ENCODE measurements around the gene NOS1AP. TPM values are rescaled to one million over a fixed set of nuclear protein-coding genes. Genes with fewer than 3 reads are reported as not detected.

The NOS1AP gene
- total and polyA plus RNA-seq, 2 experiments from 2014 or later, result 5.8 to 6.6 TPM

GRCh38 chr1:162025541-162025940, 44.0 kb upstream of the NOS1AP start:
- Mint-ChIP-seq H3K36me3 (ENCODE audit: low read depth) (no peaks in the 10 kb centered on the region; the same call in 2 of the 3 replicates), H3K9me3 (no peaks in the 10 kb centered on the region), H3K27me3 (ENCODE audit: insufficient read depth, low read depth, poor library complexity) (peaks cover 40% of the 10 kb centered on the region), H3K4me1 (peaks cover 25% of the 10 kb centered on the region), H3K4me3 (no peak overlapping the region), H3K27ac (no peak overlapping the region)
- H3K27me3 ChIP-seq (ENCODE audit: insufficient read depth), result peaks cover 56% of the 10 kb centered on the region
- DNase-seq (ENCODE audit: low spot score), result no peak
- H2AFZ ChIP-seq, result no peak overlapping the region
- H3K36me3 ChIP-seq (ENCODE audit: insufficient read depth), result no peaks in the 10 kb centered on the region
- H3K4me1 ChIP-seq (ENCODE audit: insufficient read depth), result peaks cover 24% of the 10 kb centered on the region
- no peaks in the 10 kb centered on the region for H3K9me2 ChIP-seq (ENCODE audit: insufficient read depth)
- no peak overlapping the region for H3K4me2 ChIP-seq
- no peak for ATAC-seq
- no peaks in the 10 kb centered on the region for H3K79me2 ChIP-seq (replicated peaks; ENCODE audit: insufficient read depth)
- H3K4me3 ChIP-seq, result no peak overlapping the region
- no peak for TF ChIP-seq ETS1 (IDR thresholded peaks at IDR 0.05)
- TF ChIP-seq JUNB (IDR thresholded peaks at IDR 0.05; ENCODE audit: unreplicated experiment), result no peak
- no peak for TF ChIP-seq NANOG (IDR thresholded peaks at IDR 0.05; ENCODE audit: borderline replicate concordance)
- no peak for TF ChIP-seq REST (IDR thresholded peaks at IDR 0.05; ENCODE audit: unreplicated experiment)
- no peak for TF ChIP-seq CREB1 (CRISPR knock-in tag; IDR thresholded peaks at IDR 0.05; ENCODE audit: low read depth)
- no peak for TF ChIP-seq STAT1 (IDR thresholded peaks at IDR 0.05; ENCODE audit: unreplicated experiment)
- no peak for TF ChIP-seq ZNF114 (CRISPR knock-in tag; IDR thresholded peaks at IDR 0.05)
- TF ChIP-seq POLR2AphosphoS5 (IDR thresholded peaks at IDR 0.05; ENCODE audit: low read depth), result no peak
- no peak for TF ChIP-seq EZH2phosphoT487 (IDR thresholded peaks at IDR 0.05; ENCODE audit: unreplicated experiment)
- TF ChIP-seq CTCF (conservative IDR thresholded peaks at IDR 0.05; ENCODE audit: low read depth in 2 of 2), result no peak
- no peak for TF ChIP-seq ZNF331 (CRISPR knock-in tag; IDR thresholded peaks at IDR 0.05; ENCODE audit: low read depth)
- TF ChIP-seq ZNF462 (CRISPR knock-in tag; IDR thresholded peaks at IDR 0.05), result no peak
- no peak for TF ChIP-seq EZH2 (IDR thresholded peaks at IDR 0.05; ENCODE audit: low read depth, unreplicated experiment)
- no peaks in the 10 kb centered on the region; the same call in 1 of the 2 replicates for H4K20me1 ChIP-seq (replicated peaks; ENCODE audit: insufficient read depth)
- H3K27ac ChIP-seq (ENCODE audit: low read depth), result no peak overlapping the region
- H3F3A ChIP-seq (replicated peaks; ENCODE audit: low read depth), result 0 out of 2 replicates have a peak, but pooled peaks cover 9% of the 10 kb centered on the region
